ENCODE results near the gene SNX4. TPM values are rescaled to one million over a fixed set of nuclear protein-coding genes. Genes with fewer than 3 reads are reported as not detected.
"Not testable (repeated sequence)": the region's sequence is repeated elsewhere in the genome, so short reads cannot be mapped to it uniquely, and the experiment has no call there.

Gene SNX4
- total and polyA plus RNA-seq, 3 experiments from 2014 or later, result 23.3 to 50.8 (median 48.7) TPM

DNA sequence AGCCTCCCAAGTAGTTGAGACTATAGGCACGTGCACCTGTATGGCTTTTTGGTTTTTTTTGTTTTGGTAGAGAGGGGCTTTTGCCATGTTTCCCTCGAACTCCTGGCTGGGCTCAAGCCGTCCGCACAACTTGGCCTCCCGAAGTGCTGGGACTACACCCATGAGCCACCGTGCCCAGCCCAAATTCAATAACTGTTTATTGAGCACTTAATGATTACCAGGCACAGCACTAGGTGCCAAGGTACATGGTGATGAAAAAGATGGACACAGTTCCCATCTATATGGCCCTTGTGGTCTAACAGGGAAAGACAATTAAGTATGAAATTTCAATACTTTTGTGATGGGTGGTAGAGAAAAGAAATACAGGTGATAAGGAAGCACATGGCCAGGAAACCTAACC lies 109.1 kb downstream of the SNX4 start:
- Histone ChIP-seq H3K4me1 (ENCODE audit: insufficient read depth, low read length) (no peaks in the 10 kb centered on the region), H3K9me3 (ENCODE audit: low read length) (no peaks in the 10 kb centered on the region), H3K4me3 (ENCODE audit: low read length) (no peak overlapping the region), H3K27me3 (ENCODE audit: insufficient read depth, low read length, poor library complexity, severe bottlenecking) (no peaks in the 10 kb centered on the region), H3K27ac (ENCODE audit: low read depth, low read length) (no peak overlapping the region), H3K36me3 (ENCODE audit: insufficient read depth, low read length) (no peaks in the 10 kb centered on the region)
- H3K4me1 Mint-ChIP-seq, result peaks cover 0 to 3% (median 0%) of the 10 kb centered on the region in 3 donors
- H3K4me3 Mint-ChIP-seq, result no peak overlapping the region
- POLR2A ChIA-PET, result no interaction called here
- CTCF ChIA-PET, result no interaction called here
- no peaks in the 10 kb centered on the region for H3K36me3 Mint-ChIP-seq
- H3K27me3 Mint-ChIP-seq, result peaks cover 11 to 31% of the 10 kb centered on the region in 2 donors
- H3K9me3 Mint-ChIP-seq, result peaks cover 0 to 3% (median 0%) of the 10 kb centered on the region in 5 donors
- DNase-seq, result no peak
- H3K27ac Mint-ChIP-seq, result no peak overlapping the region

DNA sequence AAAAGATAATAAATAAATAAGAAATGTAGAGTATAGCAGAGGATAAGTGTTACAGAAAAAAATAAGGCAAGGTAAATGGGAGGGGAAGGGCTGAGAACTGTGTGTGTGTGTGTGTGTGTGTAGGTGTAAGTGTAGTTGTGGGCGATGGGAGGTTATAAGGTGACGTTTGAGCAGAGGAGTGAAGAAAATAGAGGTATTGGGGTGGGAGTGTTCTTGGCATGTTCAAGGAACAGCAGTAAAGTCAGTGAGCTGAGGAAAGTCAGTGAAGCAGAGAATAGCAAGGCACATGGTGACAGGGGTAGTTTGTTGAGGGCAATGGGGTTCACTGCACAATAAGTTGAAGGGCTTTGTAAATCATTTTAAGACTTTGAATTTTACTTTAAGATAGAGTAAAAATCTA lies 113.9 kb downstream of the SNX4 start:
- H3K9me3 Mint-ChIP-seq, result peaks cover 0 to 11% (median 0%) of the 10 kb centered on the region in 5 donors
- POLR2A ChIA-PET, result no interaction called here
- CTCF ChIA-PET, result no interaction called here

DNA sequence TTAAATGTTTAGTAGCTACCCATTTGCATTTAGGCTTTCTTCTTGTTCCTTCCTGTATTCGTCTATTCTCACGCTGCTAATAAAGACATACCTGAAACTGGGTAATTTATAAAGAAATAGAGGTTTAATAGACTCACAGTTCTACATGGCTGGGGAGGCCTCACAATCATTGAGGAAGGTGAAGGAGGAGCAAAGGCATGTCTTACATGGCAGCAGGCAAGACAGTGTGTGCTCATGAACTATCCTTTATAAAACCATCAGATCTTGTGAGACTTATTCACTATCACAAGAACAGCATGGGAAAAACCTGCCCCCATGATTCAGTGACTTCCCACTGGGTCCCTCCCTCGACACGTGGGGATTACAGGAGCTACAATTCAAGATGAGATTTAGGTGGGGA lies 114.5 kb downstream of the SNX4 start:
- H3K9me3 ChIP-seq (ENCODE audit: low read length); H3K36me3 Mint-ChIP-seq; H3K4me1 ChIP-seq (ENCODE audit: insufficient read depth, low read length); H3K36me3 ChIP-seq (ENCODE audit: insufficient read depth, low read length); H3K27me3 ChIP-seq (ENCODE audit: insufficient read depth, low read length, poor library complexity, severe bottlenecking); H3K27ac ChIP-seq (ENCODE audit: low read depth, low read length); H3K4me3 ChIP-seq (ENCODE audit: low read length); DNase-seq; CTCF ChIA-PET; H3K27ac Mint-ChIP-seq; POLR2A ChIA-PET; H3K4me1 Mint-ChIP-seq; H3K4me3 Mint-ChIP-seq: not testable (repeated sequence)
- H3K27me3 Mint-ChIP-seq, result peaks cover 10 to 30% of the 10 kb centered on the region in 2 donors
- H3K9me3 Mint-ChIP-seq, result peaks cover 0 to 11% (median 0%) of the 10 kb centered on the region in 5 donors

More for the DNA sequence above, 113.9 kb downstream of the SNX4 start:
- Mint-ChIP-seq H3K27me3 (peaks cover 9 to 33% of the 10 kb centered on the region in 2 donors), H3K4me1 (peaks cover 0 to 3% (median 0%) of the 10 kb centered on the region in 3 donors), H3K4me3 (no peak overlapping the region), H3K27ac (no peak overlapping the region), H3K36me3 (peaks cover 0 to 3% (median 0%) of the 10 kb centered on the region in 3 donors)
- no peak for DNase-seq
- Histone ChIP-seq H3K4me3 (ENCODE audit: low read length) (no peak overlapping the region), H3K9me3 (ENCODE audit: low read length) (no peaks in the 10 kb centered on the region), H3K4me1 (ENCODE audit: insufficient read depth, low read length) (no peaks in the 10 kb centered on the region), H3K27ac (ENCODE audit: low read depth, low read length) (no peak overlapping the region), H3K27me3 (ENCODE audit: insufficient read depth, low read length, poor library complexity, severe bottlenecking) (no peaks in the 10 kb centered on the region), H3K36me3 (ENCODE audit: insufficient read depth, low read length) (no peaks in the 10 kb centered on the region)

DNA sequence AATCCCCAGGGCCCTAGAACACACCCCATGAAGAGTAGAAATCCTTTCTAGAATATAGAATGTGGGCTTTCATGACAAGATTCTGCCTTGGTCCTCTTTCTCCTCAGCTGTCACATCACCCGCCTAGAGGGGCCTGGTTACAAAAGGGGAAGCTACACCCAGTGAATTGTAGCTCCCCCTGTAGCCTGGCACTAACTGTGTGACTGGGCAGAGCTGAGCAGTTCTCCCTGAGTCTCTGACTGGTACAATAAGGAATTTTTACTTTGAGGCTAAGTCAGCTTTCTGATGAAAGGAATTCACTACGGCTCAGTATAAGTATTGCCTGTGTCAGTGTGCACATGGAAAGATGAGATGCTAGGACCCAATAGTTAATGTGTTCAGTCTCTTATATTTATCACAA lies 116.2 kb downstream of the SNX4 start:
- peaks cover 0 to 3% (median 0%) of the 10 kb centered on the region in 3 donors for H3K36me3 Mint-ChIP-seq
- H3K4me3 ChIP-seq (ENCODE audit: low read length), result no peak overlapping the region
- no peak for DNase-seq
- ChIA-PET CTCF (no interaction called here), POLR2A (no interaction called here)
- no peaks in the 10 kb centered on the region for H3K27me3 ChIP-seq (ENCODE audit: insufficient read depth, low read length, poor library complexity, severe bottlenecking)
- no peak overlapping the region for H3K27ac ChIP-seq (ENCODE audit: low read depth, low read length)
- no peaks in the 10 kb centered on the region for H3K4me1 ChIP-seq (ENCODE audit: insufficient read depth, low read length)
- peaks cover 0 to 3% (median 0%) of the 10 kb centered on the region in 3 donors for H3K4me1 Mint-ChIP-seq
- H3K9me3 Mint-ChIP-seq, result peaks cover 0 to 11% (median 0%) of the 10 kb centered on the region in 5 donors
- H3K4me3 Mint-ChIP-seq, result no peak overlapping the region
- H3K27ac Mint-ChIP-seq, result no peak overlapping the region
- H3K36me3 ChIP-seq (ENCODE audit: insufficient read depth, low read length), result no peaks in the 10 kb centered on the region
- no peaks in the 10 kb centered on the region for H3K9me3 ChIP-seq (ENCODE audit: low read length)
- H3K27me3 Mint-ChIP-seq, result peaks cover 11 to 16% of the 10 kb centered on the region in 2 donors

DNA sequence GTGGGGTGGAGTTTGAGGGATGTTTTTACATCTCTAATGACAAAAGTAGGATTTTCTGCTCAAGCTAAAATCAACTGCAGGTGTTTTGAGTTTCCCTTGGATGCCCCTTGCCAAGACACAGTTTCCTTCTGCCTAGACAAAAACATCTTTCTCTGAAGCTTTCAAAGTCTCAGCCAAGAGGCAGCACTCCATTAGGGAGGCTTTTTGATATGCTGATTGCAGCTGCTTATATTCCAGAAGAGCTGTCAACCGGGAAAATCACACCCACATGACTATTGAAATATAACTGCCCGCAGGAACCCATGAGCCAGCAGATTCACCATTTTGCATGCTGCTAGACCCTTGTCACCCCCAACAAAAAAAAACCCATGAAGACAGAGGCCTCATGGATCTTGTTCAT lies 117.4 kb downstream of the SNX4 start:
- no peaks in the 10 kb centered on the region for H3K4me1 ChIP-seq (ENCODE audit: insufficient read depth, low read length)
- H3K9me3 ChIP-seq (ENCODE audit: low read length), result no peaks in the 10 kb centered on the region
- no peak for DNase-seq
- no peak overlapping the region for H3K27ac ChIP-seq (ENCODE audit: low read depth, low read length)
- ChIA-PET POLR2A (no interaction called here), CTCF (no interaction called here)
- H3K27ac Mint-ChIP-seq, result no peak overlapping the region
- no peaks in the 10 kb centered on the region for H3K27me3 ChIP-seq (ENCODE audit: insufficient read depth, low read length, poor library complexity, severe bottlenecking)
- H3K4me3 ChIP-seq (ENCODE audit: low read length), result no peak overlapping the region
- peaks cover 0 to 3% (median 0%) of the 10 kb centered on the region in 3 donors for H3K36me3 Mint-ChIP-seq
- no peaks in the 10 kb centered on the region for H3K36me3 ChIP-seq (ENCODE audit: insufficient read depth, low read length)
- no peak overlapping the region for H3K4me3 Mint-ChIP-seq
- H3K9me3 Mint-ChIP-seq, result peaks cover 0 to 11% (median 0%) of the 10 kb centered on the region in 5 donors
- peaks cover 11 to 21% of the 10 kb centered on the region in 2 donors for H3K27me3 Mint-ChIP-seq
- peaks cover 0 to 3% (median 0%) of the 10 kb centered on the region in 3 donors for H3K4me1 Mint-ChIP-seq

DNA sequence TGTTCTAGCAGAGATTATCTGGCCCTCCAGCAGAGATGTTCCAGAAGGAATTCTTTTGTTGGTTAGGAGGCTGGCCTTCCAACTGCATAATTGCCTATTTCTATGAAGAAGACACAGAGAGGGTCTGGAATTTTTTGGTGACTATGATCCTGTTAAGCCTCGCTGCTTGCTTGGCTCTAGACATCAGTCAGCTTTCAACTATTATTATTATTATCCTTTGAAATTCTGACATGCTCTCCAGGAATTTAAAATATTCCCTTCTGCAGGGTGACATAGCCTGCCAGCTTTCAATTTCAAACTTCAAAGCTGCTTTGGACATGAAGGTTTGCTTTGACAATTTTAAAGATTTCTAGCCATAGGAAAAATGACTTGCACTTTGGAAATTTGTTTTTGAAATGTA lies 118.6 kb downstream of the SNX4 start:
- Mint-ChIP-seq H3K4me1 (peaks cover 0 to 3% (median 0%) of the 10 kb centered on the region in 3 donors), H3K9me3 (peaks cover 0 to 11% (median 0%) of the 10 kb centered on the region in 5 donors), H3K27me3 (peaks cover 12 to 28% of the 10 kb centered on the region in 2 donors), H3K27ac (no peak overlapping the region), H3K36me3 (peaks cover 0 to 10% (median 0%) of the 10 kb centered on the region in 3 donors), H3K4me3 (no peak overlapping the region)
- H3K4me1 ChIP-seq (ENCODE audit: insufficient read depth, low read length), result no peaks in the 10 kb centered on the region
- DNase-seq, result no peak
- ChIA-PET POLR2A (no interaction called here), CTCF (no interaction called here)
- H3K27ac ChIP-seq (ENCODE audit: low read depth, low read length), result no peak overlapping the region
- H3K9me3 ChIP-seq (ENCODE audit: low read length), result no peaks in the 10 kb centered on the region
- no peak overlapping the region for H3K4me3 ChIP-seq (ENCODE audit: low read length)
- no peaks in the 10 kb centered on the region for H3K36me3 ChIP-seq (ENCODE audit: insufficient read depth, low read length)
- no peaks in the 10 kb centered on the region for H3K27me3 ChIP-seq (ENCODE audit: insufficient read depth, low read length, poor library complexity, severe bottlenecking)

DNA sequence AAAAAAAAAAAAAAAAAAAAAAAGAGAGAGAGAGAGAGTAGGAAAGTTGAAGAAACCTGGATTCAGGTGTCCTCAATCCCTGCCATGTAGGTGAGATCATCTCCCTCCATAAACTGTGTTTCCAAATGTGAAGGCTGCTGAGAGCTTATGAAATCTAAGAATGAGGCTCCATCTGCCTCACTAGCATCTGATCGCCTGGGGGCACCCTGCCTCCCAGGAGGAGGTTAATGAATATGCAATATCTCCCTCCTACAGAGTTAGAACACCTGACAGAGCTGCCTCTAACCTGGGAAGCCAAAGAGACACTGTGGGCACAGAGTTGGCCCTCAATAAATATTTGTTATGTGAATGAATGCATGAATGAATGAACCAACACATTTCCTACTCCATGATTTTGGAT lies 121.0 kb downstream of the SNX4 start:
- H3K36me3 ChIP-seq (ENCODE audit: insufficient read depth, low read length), result no peaks in the 10 kb centered on the region
- Mint-ChIP-seq H3K4me3 (no peak overlapping the region), H3K9me3 (no peaks in the 10 kb centered on the region), H3K27ac (no peak overlapping the region), H3K36me3 (peaks cover 0 to 6% (median 0%) of the 10 kb centered on the region in 3 donors), H3K27me3 (peaks cover 12 to 33% of the 10 kb centered on the region in 2 donors), H3K4me1 (no peaks in the 10 kb centered on the region)
- no peak overlapping the region for H3K4me3 ChIP-seq (ENCODE audit: low read length)
- ChIA-PET POLR2A (no interaction called here), CTCF (interaction anchor here (1.2 kb wide), 1 partner anchor 14 kb away, joined by 3 read pairs; no protein-coding TSS in a partner anchor)
- no peaks in the 10 kb centered on the region for H3K4me1 ChIP-seq (ENCODE audit: insufficient read depth, low read length)
- H3K27ac ChIP-seq (ENCODE audit: low read depth, low read length), result no peak overlapping the region
- no peaks in the 10 kb centered on the region for H3K9me3 ChIP-seq (ENCODE audit: low read length)
- H3K27me3 ChIP-seq (ENCODE audit: insufficient read depth, low read length, poor library complexity, severe bottlenecking), result no peaks in the 10 kb centered on the region
- no peak for DNase-seq

Data from CD8-positive, alpha-beta memory T cell (primary cell).